Heart left ventricle (tissue), 16 donors: ENCODE results near the gene MPRIP. TPM values are rescaled to one million over a fixed set of nuclear protein-coding genes. Genes with fewer than 3 reads are reported as not detected.

Experiments used
- ATAC-seq, 4 donors: fragments of 200-7000 bp; cut with Tn5 transposase; one replicate each; pipeline ENCODE4 v1.9.1; 2020 to 2022; ENCODE audit warnings: moderate library complexity in 4 of 4, mild to moderate bottlenecking in 3 of 4, moderate number of reproducible peaks in 1 of 4
- DNase-seq, 5 donors: peaks; one replicate each; pipeline ENCODE4 v3.0.0-alpha.2; 2020
- H3K27ac ChIP-seq, 12 donors: fragments of 200-600 bp; sonication (generic) in 4 of 12; one replicate each; pipeline versions ENCODE4 v1.5.0 to v1.8.0; 2016 to 2022; ENCODE audit warnings: mild to moderate bottlenecking in 2 of 12
- H3K27me3 ChIP-seq, 9 donors: fragments of 200-600 bp; sonication (generic) in 2 of 9; one replicate each; pipeline versions ENCODE4 v1.5.1 to v1.8.0; 2016 to 2022; ENCODE audit warnings: mild to moderate bottlenecking in 3 of 9
- H3K36me3 ChIP-seq, 9 donors: fragments of 200-600 bp; sonication (generic) in 2 of 9; one replicate each; pipeline versions ENCODE4 v1.5.0 to v1.8.0; 2018 to 2022; ENCODE audit warnings: mild to moderate bottlenecking in 2 of 9
- H3K4me1 ChIP-seq, 12 donors: fragments of 200-600 bp; sonication (generic) in 4 of 12; one replicate each; pipeline versions ENCODE4 v1.5.0 to v1.8.0; 2016 to 2022; ENCODE audit warnings: mild to moderate bottlenecking in 3 of 12
- H3K4me3 ChIP-seq, 12 donors: fragments of 200-600 bp; sonication (generic) in 4 of 12; one replicate each; pipeline versions ENCODE4 v1.5.0 to v1.8.0; 2017 to 2022; ENCODE audit warnings: mild to moderate bottlenecking in 9 of 12, moderate library complexity in 4 of 12
- H3K9me3 ChIP-seq, 12 donors: fragments of 200-600 bp; sonication (generic) in 4 of 12; one replicate each; pipeline versions ENCODE4 v1.5.0 to v1.8.0; 2016 to 2022; ENCODE audit warnings: mild to moderate bottlenecking in 1 of 12
- CTCF ChIP-seq, 12 donors: fragments of 200-600 bp; sonication (generic) in 4 of 12; IDR thresholded peaks; one replicate each; pipeline versions ENCODE4 v1.5.0 to v1.8.0; 2018 to 2022; ENCODE audit warnings: antibody characterized with exemption in 12 of 12, mild to moderate bottlenecking in 5 of 12
- POLR2A ChIP-seq, 2 donors: fragments of 450-650 bp; IDR thresholded peaks; one replicate each; pipeline ENCODE4 v1.6.1; 2017; ENCODE audit warnings: antibody characterized with exemption in 2 of 2, mild to moderate bottlenecking in 2 of 2, moderate library complexity in 2 of 2
- WGBS, 4 donors: extraction: QIAGEN DNeasy Blood & Tissue Kit in 2 of 4; methylation state at CpG; one replicate each; pipeline versions ENCODE4 v1.1.5 to v1.1.7; 2013 to 2018; 5-methylcytosine and 5-hydroxymethylcytosine counted together
- intact Hi-C, 10 donors: fragments of 100-400 bp; cut with DNase I; formaldehyde crosslinking; loops; one replicate each; pipeline versions ENCODE4 v1.11.1 to v1.14.2; 2022
- polyA plus RNA-seq, 2 donors: library from polyadenylated mRNA; stranded (reverse); fragments of 200-250 nt; gene quantifications; one replicate each; pipeline ENCODE4 v1.2.3, GENCODE V29; 2013
- total RNA-seq, 9 donors: library from RNA; depleted of rRNA in 2 of 9; stranded (reverse); fragments of >200 nt in 2 of 9; fragmentation: NEBNext Ultra II Directional in 3 of 9; extraction: Animal tissue kit (Norgen Biotek cat#: 25700) in 3 of 9; gene quantifications; one replicate each; pipeline versions ENCODE4 v1.1.0 to v1.2.4, GENCODE V29; 2016 to 2023
- donor health status: ischemic (EF 13 %, LVEDD 7.1; RV severe dilation, severe dysfunction).
- donor health status: healthy with polysubstance abuse.
- donor health status: DM: no; HTN: yes; CAD: no.
- donor health status: DM: no; HTN: no; CAD: no.
- donor health status: ischemic (EF 25% LVEDD 6.9; RV normal size, moderate dysfunction).
- donor health status: ischemic (EF 25% LVEDD 5.7; RV mildly dilated, moderate dysfunction).
- donor health status: healthy.
- donor health status: DM: yes; HTN: yes; CAD: no.
- donor health status: ischemic (EF 35%, LVEDD 5.7; RV mildly dilated, moderate dysfunction).
- donor health status: nonischemic (EF 11% LVEDD 7.7; RV severe dilation, severe dysfunction).
- donor health status: DM: yes; HTN: yes; CAD: no.
- donor health status: PGD.
- donor health status: ischemic (EF 29% LVEDD 5.4; RV normal size, mild dysfunction).
- donor health status: nonischemic (EF 23%, LVEDD 6.1; RV moderate dilation, normal function).

MPRIP gene
- total and polyA plus RNA-seq, 11 donors, result 131 to 686 (median 343) TPM

- H3K36me3 ChIP-seq, result no peaks in the 10 kb centered on the region
- no peak overlapping the region for H3K4me3 ChIP-seq
- 62 to 74% (median 66%) methylated on average over 4 of the region's 4 CpGs for WGBS, 4 donors
- H3K27me3 ChIP-seq, result no peaks in the 10 kb centered on the region
- no peak for DNase-seq
- peak overlapping the region in 8 of 12 donors; percentile 16 to 72 (median 45) for H3K27ac ChIP-seq
- intact Hi-C loops, result loop anchor here in 3 of 10 donors (5.0 to 10.0 kb wide), 3 partner anchors 61 to 88 kb away; no protein-coding TSS in a partner anchor
- H3K9me3 ChIP-seq, result no peaks in the 10 kb centered on the region
- no peak for TF ChIP-seq POLR2A (IDR thresholded peaks at IDR 0.05)
- TF ChIP-seq CTCF (IDR thresholded peaks at IDR 0.05), result no peak
- peaks cover 9 to 100% (median 89%) of the 10 kb centered on the region in 12 donors for H3K4me1 ChIP-seq
- ATAC-seq, result no peak
Observed at GRCh38 chr17:17115620-17116019, 73.4 kb downstream of the MPRIP start.

GRCh38 chr17:17116406-17116805 lies 74.1 kb downstream of the MPRIP start:
- H3K9me3 ChIP-seq, result no peaks in the 10 kb centered on the region
- 85 to 100% (median 90%) methylated on average over 4 of the region's 4 CpGs for WGBS, 4 donors
- H3K4me1 ChIP-seq, result peaks cover 12 to 100% (median 91%) of the 10 kb centered on the region in 12 donors
- no peak for ATAC-seq
- peak overlapping the region in 5 of 12 donors; percentile 6 to 72 (median 39) for H3K27ac ChIP-seq
- peak in 1 of 5 donors; percentile 27 for DNase-seq
- no peaks in the 10 kb centered on the region for H3K36me3 ChIP-seq
- intact Hi-C loops, result loop anchor here in 3 of 10 donors (5.0 to 10.0 kb wide), 3 partner anchors 62 to 89 kb away; no protein-coding TSS in a partner anchor
- H3K4me3 ChIP-seq, result no peak overlapping the region
- TF ChIP-seq POLR2A (IDR thresholded peaks at IDR 0.05), result no peak
- no peak for TF ChIP-seq CTCF (IDR thresholded peaks at IDR 0.05)
- no peaks in the 10 kb centered on the region for H3K27me3 ChIP-seq

GRCh38 chr17:17117923-17118322 lies 75.7 kb downstream of the MPRIP start:
- TF ChIP-seq CTCF (IDR thresholded peaks at IDR 0.05), result no peak
- no peak for TF ChIP-seq POLR2A (IDR thresholded peaks at IDR 0.05)
- H3K4me3 ChIP-seq, result no peak overlapping the region
- H3K36me3 ChIP-seq, result no peaks in the 10 kb centered on the region
- no peaks in the 10 kb centered on the region for H3K9me3 ChIP-seq
- peak overlapping the region in 7 of 12 donors; percentile 24 to 85 (median 72) for H3K27ac ChIP-seq
- peaks cover 12 to 92% (median 82%) of the 10 kb centered on the region in 12 donors for H3K4me1 ChIP-seq
- ATAC-seq, result no peak
- intact Hi-C loops, result loop anchor here in 3 of 10 donors (5.0 to 10.0 kb wide), 3 partner anchors 63 to 91 kb away; no protein-coding TSS in a partner anchor
- 67 to 95% (median 92%) methylated on average over 1 to 3 of the region's 3 CpGs for WGBS, 4 donors
- no peaks in the 10 kb centered on the region for H3K27me3 ChIP-seq
- DNase-seq, result peak in 1 of 5 donors; percentile 7

- Histone ChIP-seq H3K9me3 (no peaks in the 10 kb centered on the region), H3K27me3 (no peaks in the 10 kb centered on the region), H3K4me3 (no peak overlapping the region), H3K4me1 (peaks cover 12 to 92% (median 82%) of the 10 kb centered on the region in 12 donors), H3K27ac (peak overlapping the region in 11 of 12 donors; percentile 27 to 85 (median 72)), H3K36me3 (no peaks in the 10 kb centered on the region)
- TF ChIP-seq POLR2A (IDR thresholded peaks at IDR 0.05), result no peak
- TF ChIP-seq CTCF (IDR thresholded peaks at IDR 0.05), result no peak
- ATAC-seq, result no peak
- 64 to 80% (median 69%) methylated on average over 4 of the region's 4 CpGs for WGBS, 4 donors
- peak in 2 of 5 donors; percentile 20 to 37 for DNase-seq
- intact Hi-C loops, result loop anchor here in 3 of 10 donors (5.0 to 10.0 kb wide), 3 partner anchors 64 to 91 kb away; no protein-coding TSS in a partner anchor
Observed at GRCh38 chr17:17118399-17118798, 76.1 kb downstream of the MPRIP start.
